Tracheal epithelial cell (primary cell): ENCODE data around the gene MTUS2. TPM values are rescaled to one million over a fixed set of nuclear protein-coding genes. Genes with fewer than 3 reads are reported as not detected.

Experiments
- total RNA-seq: library from RNA; depleted of rRNA; stranded (reverse); fragments of >200 nt; gene quantifications from 2 replicates; pipeline ENCODE4 v1.2.1, GENCODE V29; 2014

MTUS2 gene
- total RNA-seq = under 0.01 TPM in 1 of 2 replicates, not detected in the other

GRCh38 chr13:28820099-28821051 is at the start of gene MTUS2:
Gene MTUS2 (plus strand): TSS chr13:28820339.

Other genes with a start within 250 kb of the MTUS2 start
- gene POMP, start 161.2 kb upstream of the MTUS2 start, total RNA-seq = 70.5 and 86.0 TPM in 2 replicates
- gene SLC46A3, start 101.4 kb upstream of the MTUS2 start, total RNA-seq = 1.5 and 14.2 TPM in 2 replicates